Measurements from ENCODE around the gene PIF1. TPM values are rescaled to one million over a fixed set of nuclear protein-coding genes. Genes with fewer than 3 reads are reported as not detected.

Gene PIF1
- total RNA-seq, 1 experiment from 2014 or later = 74.4 TPM

DNA sequence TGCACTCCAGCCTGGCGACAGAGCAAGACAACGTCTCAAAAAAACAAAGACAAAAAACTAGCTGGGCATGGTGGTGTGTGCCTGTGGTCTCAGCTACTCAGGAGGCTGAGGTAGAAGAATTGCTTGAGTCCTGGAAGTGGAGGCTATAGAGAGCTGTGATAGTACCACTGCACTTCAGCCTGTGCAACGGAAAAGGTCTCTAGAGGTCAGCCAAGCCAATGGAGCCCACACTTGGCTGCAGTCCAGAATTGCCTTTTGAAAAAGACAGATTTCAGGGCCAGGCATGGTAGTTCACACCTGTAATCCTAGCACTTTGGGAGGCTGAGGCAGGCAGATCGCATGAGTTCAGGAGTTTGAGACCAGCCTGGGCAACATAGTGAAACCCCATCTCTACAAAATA lies 41.7 kb downstream of the PIF1 start:
- no peak overlapping the region for H2BK20ac ChIP-seq (ENCODE audit: low read depth, low read length, poor library complexity, severe bottlenecking)
- H3K9ac ChIP-seq (ENCODE audit: extremely low read depth, insufficient read length, low read length) = no peak overlapping the region
- no peaks in the 10 kb centered on the region for H3K9me3 ChIP-seq (ENCODE audit: control insufficient read depth, low read depth, low read length)
- no peak overlapping the region for H3K56ac ChIP-seq (ENCODE audit: insufficient read length, low read depth, low read length)
- peaks cover 35 to 38% of the 10 kb centered on the region in 2 experiments for H3K4me1 Mint-ChIP-seq
- H3K4me2 ChIP-seq (ENCODE audit: insufficient read depth, insufficient read length, low read length) = no peak overlapping the region
- H4K8ac ChIP-seq (replicated peaks; ENCODE audit: insufficient read length, low read depth, low read length) = no peak overlapping the region
- no peak overlapping the region for H4K5ac ChIP-seq (ENCODE audit: insufficient read length, low read depth, low read length)
- no peak overlapping the region for H2AFZ ChIP-seq (ENCODE audit: low read length)
- no peak overlapping the region for H3K18ac ChIP-seq (ENCODE audit: insufficient read length, low read depth, low read length)
- no peak overlapping the region for H3K4ac ChIP-seq (ENCODE audit: low read depth, low read length)
- WGBS (ENCODE audit: extremely low coverage, insufficient read length, low lambda C conversion rate) = no CpG with 5 or more reads among the region's 4 CpGs
- H3K23me2 ChIP-seq (ENCODE audit: insufficient read length, low read depth, low read length, poor library complexity, severe bottlenecking) = no peaks in the 10 kb centered on the region
- no peaks in the 10 kb centered on the region for H3K27me3 Mint-ChIP-seq (ENCODE audit: low read depth)
- TF ChIP-seq, protein P1, sequence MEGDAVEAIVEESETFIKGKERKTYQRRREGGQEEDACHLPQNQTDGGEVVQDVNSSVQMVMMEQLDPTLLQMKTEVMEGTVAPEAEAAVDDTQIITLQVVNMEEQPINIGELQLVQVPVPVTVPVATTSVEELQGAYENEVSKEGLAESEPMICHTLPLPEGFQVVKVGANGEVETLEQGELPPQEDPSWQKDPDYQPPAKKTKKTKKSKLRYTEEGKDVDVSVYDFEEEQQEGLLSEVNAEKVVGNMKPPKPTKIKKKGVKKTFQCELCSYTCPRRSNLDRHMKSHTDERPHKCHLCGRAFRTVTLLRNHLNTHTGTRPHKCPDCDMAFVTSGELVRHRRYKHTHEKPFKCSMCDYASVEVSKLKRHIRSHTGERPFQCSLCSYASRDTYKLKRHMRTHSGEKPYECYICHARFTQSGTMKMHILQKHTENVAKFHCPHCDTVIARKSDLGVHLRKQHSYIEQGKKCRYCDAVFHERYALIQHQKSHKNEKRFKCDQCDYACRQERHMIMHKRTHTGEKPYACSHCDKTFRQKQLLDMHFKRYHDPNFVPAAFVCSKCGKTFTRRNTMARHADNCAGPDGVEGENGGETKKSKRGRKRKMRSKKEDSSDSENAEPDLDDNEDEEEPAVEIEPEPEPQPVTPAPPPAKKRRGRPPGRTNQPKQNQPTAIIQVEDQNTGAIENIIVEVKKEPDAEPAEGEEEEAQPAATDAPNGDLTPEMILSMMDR (conservative IDR thresholded peaks at IDR 0.05) = no peak
- no peak overlapping the region for H3K14ac ChIP-seq (ENCODE audit: insufficient read depth, low read length)
- no peaks in the 10 kb centered on the region for H4K20me1 ChIP-seq (ENCODE audit: control insufficient read depth, insufficient read depth, insufficient read length)
- no peaks in the 10 kb centered on the region; a peak in 2 of 7 replicates for H3K36me3 Mint-ChIP-seq (ENCODE audit: insufficient read depth in 1 of 3, low read depth in 3 of 3)
- no peak overlapping the region for H2BK5ac ChIP-seq (ENCODE audit: insufficient read length, low read length)
- no peak overlapping the region for H2AK5ac ChIP-seq (ENCODE audit: insufficient read length, low read length)
- no peak overlapping the region for H3K4me3 Mint-ChIP-seq
- H2BK15ac ChIP-seq (ENCODE audit: low read depth, low read length) = no peak overlapping the region
- H3K27ac Mint-ChIP-seq = peak overlapping the region in 1 of 3 experiments; percentile 70; a peak in 2 of 7 replicates
- H3K79me1 ChIP-seq (ENCODE audit: insufficient read depth, low read depth, low read length, poor library complexity, severe bottlenecking) = no peaks in the 10 kb centered on the region
- no peak overlapping the region for H4K91ac ChIP-seq (ENCODE audit: insufficient read length, low read depth, low read length)
- no peaks in the 10 kb centered on the region for H3K27me3 ChIP-seq (ENCODE audit: insufficient read depth, low read length)
- no peak overlapping the region for H2BK120ac ChIP-seq (ENCODE audit: low read depth, low read length, poor library complexity, severe bottlenecking)
- no peak overlapping the region for H3K23ac ChIP-seq (ENCODE audit: insufficient read length, low read depth, low read length)
- H3T11ph ChIP-seq (ENCODE audit: low read length) = no peak overlapping the region
- DNase-seq = no peak
- no peak overlapping the region for H2BK12ac ChIP-seq (ENCODE audit: insufficient read length, low read depth, low read length)
- H3K27ac ChIP-seq (ENCODE audit: insufficient read length, low read depth, low read length) = no peak overlapping the region
- peaks cover 11% of the 10 kb centered on the region; the same call in 1 of the 2 replicates for H3K4me1 ChIP-seq (ENCODE audit: insufficient read depth, low read length)
- no peaks in the 10 kb centered on the region for H3K79me2 ChIP-seq (ENCODE audit: insufficient read depth, low read length)
- H3K9me3 Mint-ChIP-seq = no peaks in the 10 kb centered on the region

Measured in H9 (cell line).